GM19023 (cell line): ENCODE data around the gene CFLAR.
A peak's percentile ranks its signal among the peaks of the same experiment; 100 is the strongest.

Experiments used
- ATAC-seq: cut with Tn5 transposase; IDR thresholded peaks from one replicate; pipeline ENCODE4 v1.9.1; 2021; ENCODE audit warnings: mild to moderate bottlenecking, moderate library complexity; ENCODE audit not compliant: unreplicated experiment

CFLAR gene

GRCh38 chr2:201205515-201205849 lies 89.5 kb downstream of the CFLAR start:
- no peak for ATAC-seq

GRCh38 chr2:201208563-201209252 lies 92.7 kb downstream of the CFLAR start:
- peak; percentile 65 for ATAC-seq

- no peak for ATAC-seq
Measured at GRCh38 chr2:201215963-201216362, 100.0 kb downstream of the CFLAR start.

GRCh38 chr2:201216918-201217317 lies 101.0 kb downstream of the CFLAR start:
- ATAC-seq: no peak

GRCh38 chr2:201218780-201219179 lies 102.8 kb downstream of the CFLAR start:
- ATAC-seq: no peak

GRCh38 chr2:201219328-201220096 lies 103.5 kb downstream of the CFLAR start:
- no peak for ATAC-seq

DNA sequence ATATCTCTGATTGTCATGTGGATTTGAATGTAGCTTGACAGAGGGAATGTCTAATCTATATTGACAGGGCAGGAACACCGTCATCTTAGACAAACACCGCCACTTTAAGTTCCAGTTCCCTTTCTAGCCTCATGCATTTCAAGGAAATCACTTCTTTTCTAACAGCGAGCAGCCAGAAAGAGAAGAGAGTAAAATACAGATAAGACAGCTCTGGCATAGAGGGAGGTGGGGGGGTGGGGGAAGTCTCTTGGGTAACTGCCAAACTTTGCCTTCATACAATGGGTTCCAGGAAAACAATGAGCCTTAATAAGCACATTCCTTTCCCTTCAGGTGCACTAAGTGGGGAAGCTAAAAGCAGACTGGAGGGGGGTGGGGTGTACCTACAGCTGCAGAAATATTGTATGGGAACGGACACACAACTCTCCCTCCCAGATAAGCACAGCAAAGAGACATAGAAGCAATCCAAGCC lies 104.2 kb downstream of the CFLAR start:
- ATAC-seq: no peak

- ATAC-seq: peak; percentile 87
Measured at GRCh38 chr2:201223089-201224073, 107.4 kb downstream of the CFLAR start.
